HepG2 (cell line): ENCODE results near the gene C16orf82. TPM values are rescaled to one million over a fixed set of nuclear protein-coding genes. Genes with fewer than 3 reads are reported as not detected.
A peak's percentile ranks its signal among the peaks of the same experiment; 100 is the strongest.

Experiments
- E2F1 ChIP-seq: sonication (generic); formaldehyde crosslinking; IDR thresholded peaks from 2 replicates; pipeline ENCODE4 v1.5.0; 2020; ENCODE audit warnings: missing genetic modification reagents
- EED ChIP-seq: sonication (generic); formaldehyde crosslinking; IDR thresholded peaks from 2 replicates; pipeline ENCODE4 v1.5.0; 2020; ENCODE audit warnings: mild to moderate bottlenecking, missing genetic modification reagents
- FOXP4 ChIP-seq: sonication (generic); formaldehyde crosslinking; IDR thresholded peaks from 2 replicates; pipeline ENCODE4 v1.4.0; 2020; ENCODE audit warnings: missing genetic modification reagents
- HNF4A ChIP-seq: sonication (generic); formaldehyde crosslinking; IDR thresholded peaks from 2 replicates; pipeline ENCODE4 v1.4.0; 2020; ENCODE audit warnings: missing genetic modification reagents
- KLF11 ChIP-seq: IDR thresholded peaks from 2 replicates; pipeline ENCODE4 v1.6.1; 2016; ENCODE audit warnings: missing compliant biosample characterization
- NR2F6 ChIP-seq, 2 experiments: IDR thresholded peaks; 2 replicates each; pipeline ENCODE4 v1.6.1; 2016; ENCODE audit warnings: antibody characterized with exemption in 1 of 2, mild to moderate bottlenecking in 1 of 2
- POLR2AphosphoS5 ChIP-seq: IDR thresholded peaks from 2 replicates; pipeline ENCODE4 v1.6.1; 2012; ENCODE audit warnings: low read depth, low read length
- SOX5 ChIP-seq: IDR thresholded peaks from 2 replicates; pipeline ENCODE4 v1.6.1; 2016; ENCODE audit warnings: borderline replicate concordance
- TEF ChIP-seq: sonication (generic); formaldehyde crosslinking; IDR thresholded peaks from 2 replicates; pipeline ENCODE4 v1.5.0; 2020; ENCODE audit warnings: missing genetic modification reagents
- ZBTB39 ChIP-seq: sonication (generic); formaldehyde crosslinking; IDR thresholded peaks from 2 replicates; pipeline ENCODE4 v1.5.0; 2020; ENCODE audit warnings: missing genetic modification reagents
- ZBTB7B ChIP-seq: sonication (generic); formaldehyde crosslinking; IDR thresholded peaks from 2 replicates; pipeline ENCODE4 v1.4.0; 2020; ENCODE audit warnings: missing genetic modification reagents
- ZKSCAN5 ChIP-seq: sonication (generic); formaldehyde crosslinking; IDR thresholded peaks from 2 replicates; pipeline ENCODE4 v1.5.1; 2020; ENCODE audit warnings: mild to moderate bottlenecking, missing genetic modification reagents
- ZMYM2 ChIP-seq: sonication (generic); formaldehyde crosslinking; IDR thresholded peaks from 2 replicates; pipeline ENCODE4 v1.8.0; 2022; ENCODE audit warnings: mild to moderate bottlenecking, missing genetic modification reagents
- ZNF331 ChIP-seq: sonication (generic); formaldehyde crosslinking; IDR thresholded peaks from 2 replicates; pipeline ENCODE4 v1.4.0; 2020; ENCODE audit warnings: missing genetic modification reagents
- ZNF343 ChIP-seq: sonication (generic); formaldehyde crosslinking; IDR thresholded peaks from 2 replicates; pipeline ENCODE4 v1.4.0; 2020; ENCODE audit warnings: mild to moderate bottlenecking, missing genetic modification reagents
- ZNF367 ChIP-seq: sonication (generic); formaldehyde crosslinking; IDR thresholded peaks from 2 replicates; pipeline ENCODE4 v1.4.0; 2020; ENCODE audit warnings: missing genetic modification reagents, borderline replicate concordance
- ZNF556 ChIP-seq: sonication (generic); formaldehyde crosslinking; IDR thresholded peaks from 2 replicates; pipeline ENCODE4 v1.4.0; 2020; ENCODE audit warnings: mild to moderate bottlenecking, missing genetic modification reagents, borderline replicate concordance
- ZNF710 ChIP-seq: sonication (generic); formaldehyde crosslinking; IDR thresholded peaks from 2 replicates; pipeline ENCODE4 v1.5.0; 2020; ENCODE audit warnings: mild to moderate bottlenecking, missing genetic modification reagents, borderline replicate concordance
- ZNF75D ChIP-seq: sonication (generic); formaldehyde crosslinking; IDR thresholded peaks from 2 replicates; pipeline ENCODE4 v1.8.1; 2023; ENCODE audit warnings: missing genetic modification reagents, mild to moderate bottlenecking, borderline replicate concordance
- polyA plus RNA-seq, 8 experiments: library from polyadenylated mRNA; depleted of rRNA in 3 of 8; stranded (reverse) in 7 of 8; unstranded in 1 of 8; fragments of >200 nt; fragmentation: Illumina TruSeq in 4 of 8; extraction: Trizol in 4 of 8; gene quantifications; 2 replicates each; pipeline versions ENCODE4 v1.2.1 to v1.2.3, GENCODE V29; 2011 to 2016; ENCODE audit warnings: low read depth in 4 of 8, missing spikeins in 1 of 8, mixed read lengths in 1 of 8; ENCODE audit not compliant: insufficient read depth in 1 of 8
- total RNA-seq, 5 experiments: library from RNA; depleted of rRNA; stranded (reverse); fragments of >200 nt; fragmentation: Illumina TruSeq; extraction: Trizol; gene quantifications; 2 replicates each; pipeline ENCODE4 v1.2.3, GENCODE V29; 2016; ENCODE audit warnings: low read depth in 1 of 5

C16orf82 gene
- total and polyA plus RNA-seq, 2 of the 13 experiments (the other 11 are each of a cell fraction or from before 2014, with no cell fraction given): not detected

- TF ChIP-seq FOXP4 (CRISPR knock-in tag) (no peak), EED (no peak), ZNF556 (CRISPR knock-in tag) (0 out of 2 replicates have a peak, but pooled peaks have one; percentile 66), ZBTB7B (no peak), ZNF331 (CRISPR knock-in tag) (no peak), ZNF367 (CRISPR knock-in tag) (no peak), TEF (CRISPR knock-in tag) (no peak), HNF4A (CRISPR knock-in tag) (peak; percentile 88), ZKSCAN5 (CRISPR knock-in tag) (0 out of 2 replicates have a peak, but pooled peaks have one; percentile 16), KLF11 (CRISPR knock-in tag) (no peak), ZNF343 (0 out of 2 replicates have a peak, but pooled peaks have one; percentile 47), ZMYM2 (CRISPR knock-in tag) (no peak), SOX5 (no peak), ZBTB39 (CRISPR knock-in tag) (0 out of 2 replicates have a peak, but pooled peaks have one; percentile 29), E2F1 (CRISPR knock-in tag) (no peak), NR2F6 (IDR thresholded peaks at IDR 0.05) (peak; percentile 93), NR2F6 (CRISPR knock-in tag; IDR thresholded peaks at IDR 0.05) (peak; percentile 91), ZNF710 (CRISPR knock-in tag) (no peak), ZNF75D (CRISPR knock-in tag) (no peak), POLR2AphosphoS5 (no peak)
These were observed 46.7 kb downstream of the C16orf82 start (continued) for GRCh38 chr16:27113341-27113841.
